Hepatocyte (in vitro differentiated cells): ENCODE measurements around the gene NBAS. TPM values are rescaled to one million over a fixed set of nuclear protein-coding genes. Genes with fewer than 3 reads are reported as not detected.
"Not testable (repeated sequence)": the region's sequence is repeated elsewhere in the genome, so short reads cannot be mapped to it uniquely, and the experiment has no call there.

ENCODE experiments used
- DNase-seq: peaks from one replicate; pipeline ENCODE4 v3.0.0-alpha.2; 2016; ENCODE audit warnings: low spot score
- H2AFZ ChIP-seq: fragments of 200-600 bp; sonication (generic); 2 replicates; pipeline ENCODE4 v1.6.0; 2016; ENCODE audit warnings: antibody characterized with exemption, mild to moderate bottlenecking
- H3K27ac ChIP-seq: fragments of 200-600 bp; sonication (generic); 2 replicates; pipeline ENCODE4 v1.5.1; 2016; ENCODE audit warnings: mild to moderate bottlenecking
- H3K27me3 ChIP-seq: fragments of 200-600 bp; sonication (generic); 2 replicates; pipeline ENCODE4 v1.6.1; 2016
- H3K36me3 ChIP-seq: fragments of 200-600 bp; sonication (generic); replicated peaks from 2 replicates; pipeline ENCODE4 v1.5.1; 2016; ENCODE audit warnings: low read depth; ENCODE audit not compliant: insufficient read depth
- H3K4me1 ChIP-seq: fragments of 200-600 bp; sonication (generic); 2 replicates; pipeline ENCODE4 v1.5.1; 2016; ENCODE audit warnings: mild to moderate bottlenecking, moderate library complexity; ENCODE audit not compliant: insufficient read depth
- H3K4me2 ChIP-seq: fragments of 200-600 bp; sonication (generic); 2 replicates; pipeline ENCODE4 v1.6.0; 2016
- H3K4me3 ChIP-seq: fragments of 200-600 bp; sonication (generic); 2 replicates; pipeline ENCODE4 v1.5.1; 2016; ENCODE audit warnings: mild to moderate bottlenecking
- H3K79me2 ChIP-seq: fragments of 200-600 bp; sonication (generic); 2 replicates; pipeline ENCODE4 v1.6.0; 2017; ENCODE audit warnings: mild to moderate bottlenecking
- H3K9me2 ChIP-seq: fragments of 200-600 bp; sonication (generic); replicated peaks from 2 replicates; pipeline ENCODE4 v1.6.0; 2017; ENCODE audit warnings: mild to moderate bottlenecking; ENCODE audit not compliant: insufficient read depth
- H3K9me3 ChIP-seq: fragments of 200-600 bp; sonication (generic); 2 replicates; pipeline ENCODE4 v1.5.1; 2016; ENCODE audit warnings: low read depth, mild to moderate bottlenecking
- H4K20me1 ChIP-seq: fragments of 200-600 bp; sonication (generic); 2 replicates; pipeline ENCODE4 v1.6.0; 2016; ENCODE audit warnings: mild to moderate bottlenecking; ENCODE audit not compliant: insufficient read depth, poor library complexity, severe bottlenecking
- EZH2 ChIP-seq: fragments of 200-600 bp; sonication (generic); IDR thresholded peaks from 2 replicates; pipeline ENCODE4 v1.6.1; 2016; ENCODE audit warnings: antibody characterized with exemption, mild to moderate bottlenecking, borderline replicate concordance
- EZH2phosphoT487 ChIP-seq: fragments of 200-600 bp; sonication (generic); IDR thresholded peaks from one replicate; pipeline ENCODE4 v1.6.1; 2018; ENCODE audit warnings: antibody characterized with exemption, mild to moderate bottlenecking, low read depth, moderate library complexity; ENCODE audit not compliant: unreplicated experiment, severe bottlenecking
- WGBS: methylation state at CpG from one replicate; pipeline ENCODE4 v1.1.6; 2016; ENCODE audit warnings: low lambda C conversion rate; ENCODE audit errors: missing lambda C conversion rate; 5-methylcytosine and 5-hydroxymethylcytosine counted together
- polyA plus RNA-seq: library from polyadenylated mRNA; unstranded; fragments of >200 nt; fragmentation: Nextera tagmentation; extraction: Ambion mirVana; gene quantifications from 2 replicates; pipeline ENCODE4 v1.2.1, GENCODE V29; 2016
- total RNA-seq: library from RNA; depleted of rRNA; stranded (reverse); fragments of >200 nt; gene quantifications from 2 replicates; pipeline ENCODE4 v1.2.3, GENCODE V29; 2014
- TF ChIP-seq, protein P1 (sequence below): fragments of 200-600 bp; sonication (generic); IDR thresholded peaks from 2 replicates; pipeline ENCODE4 v1.5.1; 2016; ENCODE audit warnings: antibody characterized with exemption, mild to moderate bottlenecking; ENCODE audit not compliant: poor library complexity

The NBAS gene
- total and polyA plus RNA-seq, 2 experiments from 2014 or later: 20.8 to 47.2 TPM

DNA sequence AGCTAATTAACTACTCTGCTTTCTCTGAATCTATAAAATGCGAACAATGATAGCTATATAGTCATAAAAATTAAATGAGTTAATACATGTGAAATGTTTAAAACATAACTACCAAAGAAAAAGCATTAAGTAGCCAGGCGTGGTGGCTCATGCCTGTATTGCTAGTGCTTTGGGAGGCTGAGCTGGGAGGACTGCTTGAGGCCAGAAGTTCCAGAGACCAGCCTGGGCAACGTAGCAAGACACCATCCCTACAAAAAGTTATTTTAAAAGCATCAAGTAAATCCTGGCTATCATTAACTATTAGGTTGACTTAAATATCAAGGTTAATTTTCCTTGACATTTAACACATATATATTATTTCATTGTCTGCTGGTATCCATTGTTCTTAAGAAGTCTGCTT is 152.4 kb downstream of the NBAS start:
- no peak for DNase-seq
- no peak overlapping the region for H3K4me3 ChIP-seq
- H3K4me2 ChIP-seq: no peak overlapping the region
- H4K20me1 ChIP-seq: no peaks in the 10 kb centered on the region
- TF ChIP-seq, protein P1, sequence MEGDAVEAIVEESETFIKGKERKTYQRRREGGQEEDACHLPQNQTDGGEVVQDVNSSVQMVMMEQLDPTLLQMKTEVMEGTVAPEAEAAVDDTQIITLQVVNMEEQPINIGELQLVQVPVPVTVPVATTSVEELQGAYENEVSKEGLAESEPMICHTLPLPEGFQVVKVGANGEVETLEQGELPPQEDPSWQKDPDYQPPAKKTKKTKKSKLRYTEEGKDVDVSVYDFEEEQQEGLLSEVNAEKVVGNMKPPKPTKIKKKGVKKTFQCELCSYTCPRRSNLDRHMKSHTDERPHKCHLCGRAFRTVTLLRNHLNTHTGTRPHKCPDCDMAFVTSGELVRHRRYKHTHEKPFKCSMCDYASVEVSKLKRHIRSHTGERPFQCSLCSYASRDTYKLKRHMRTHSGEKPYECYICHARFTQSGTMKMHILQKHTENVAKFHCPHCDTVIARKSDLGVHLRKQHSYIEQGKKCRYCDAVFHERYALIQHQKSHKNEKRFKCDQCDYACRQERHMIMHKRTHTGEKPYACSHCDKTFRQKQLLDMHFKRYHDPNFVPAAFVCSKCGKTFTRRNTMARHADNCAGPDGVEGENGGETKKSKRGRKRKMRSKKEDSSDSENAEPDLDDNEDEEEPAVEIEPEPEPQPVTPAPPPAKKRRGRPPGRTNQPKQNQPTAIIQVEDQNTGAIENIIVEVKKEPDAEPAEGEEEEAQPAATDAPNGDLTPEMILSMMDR: no peak
- TF ChIP-seq EZH2phosphoT487: no peak
- TF ChIP-seq EZH2: no peak
- no peak overlapping the region for H3K27ac ChIP-seq
- WGBS: 98% methylated on average over 3 of the region's 3 CpGs
- no peaks in the 10 kb centered on the region for H3K4me1 ChIP-seq
- H3K9me3 ChIP-seq: no peaks in the 10 kb centered on the region
- no peaks in the 10 kb centered on the region for H3K9me2 ChIP-seq
- no peak overlapping the region for H2AFZ ChIP-seq
- no peaks in the 10 kb centered on the region for H3K79me2 ChIP-seq
- H3K27me3 ChIP-seq: no peaks in the 10 kb centered on the region
- no peaks in the 10 kb centered on the region for H3K36me3 ChIP-seq

DNA sequence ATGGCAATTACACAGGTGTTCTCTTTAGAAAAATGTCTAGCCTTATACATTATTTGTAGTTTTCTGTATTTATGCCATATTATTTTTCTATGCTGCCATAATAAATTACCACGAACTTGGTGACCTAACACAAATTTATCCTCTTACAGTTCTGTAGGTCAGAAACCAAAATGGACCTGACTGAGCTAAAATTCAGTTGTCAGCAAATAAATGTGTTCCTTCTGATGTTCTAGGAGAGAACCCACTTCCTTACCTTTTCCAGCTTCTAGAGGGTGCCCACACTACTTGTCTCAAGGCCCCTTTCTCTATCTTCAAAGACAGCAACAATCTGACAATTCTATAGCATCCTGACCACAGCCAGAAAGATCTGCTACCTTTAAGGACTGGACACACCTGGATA is 153.5 kb downstream of the NBAS start:
- Histone ChIP-seq H2AFZ (no peak overlapping the region), H3K4me3 (no peak overlapping the region), H3K27ac (no peak overlapping the region), H4K20me1 (no peaks in the 10 kb centered on the region), H3K27me3 (no peaks in the 10 kb centered on the region), H3K9me3 (no peaks in the 10 kb centered on the region), H3K4me2 (no peak overlapping the region), H3K36me3 (no peaks in the 10 kb centered on the region), H3K79me2 (no peaks in the 10 kb centered on the region), H3K9me2 (no peaks in the 10 kb centered on the region), H3K4me1 (no peaks in the 10 kb centered on the region)
- DNase-seq: no peak
- 97% methylated on average over 1 of the region's 1 CpG for WGBS
- TF ChIP-seq, protein P1: no peak
- TF ChIP-seq EZH2phosphoT487: no peak

DNA sequence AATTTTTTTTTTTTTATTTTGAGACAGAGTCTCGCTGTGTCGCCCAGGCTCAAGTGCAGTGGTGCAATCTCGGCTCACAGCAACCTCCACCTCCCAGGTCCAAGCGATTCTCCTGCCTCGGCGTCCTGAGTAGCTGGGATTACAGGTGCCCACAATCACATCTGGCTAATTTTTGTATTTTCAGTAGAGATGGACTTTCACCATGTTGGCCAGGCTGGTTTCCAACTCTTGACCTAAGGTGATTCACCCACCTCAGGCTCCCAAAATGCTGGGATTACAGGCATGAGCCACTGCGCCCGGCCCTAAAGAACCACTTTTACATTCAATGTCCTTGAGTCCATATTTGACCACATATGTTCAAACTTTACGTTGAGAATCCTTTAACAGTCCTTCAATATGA is 156.6 kb downstream of the NBAS start:
- not testable (repeated sequence) for H3K79me2 ChIP-seq, DNase-seq, H3K27me3 ChIP-seq, H3K9me2 ChIP-seq, H3K27ac ChIP-seq, H4K20me1 ChIP-seq, H2AFZ ChIP-seq, H3K9me3 ChIP-seq, H3K4me2 ChIP-seq, H3K4me3 ChIP-seq, H3K36me3 ChIP-seq, H3K4me1 ChIP-seq
- WGBS: 98% methylated on average over 9 of the region's 9 CpGs

DNA sequence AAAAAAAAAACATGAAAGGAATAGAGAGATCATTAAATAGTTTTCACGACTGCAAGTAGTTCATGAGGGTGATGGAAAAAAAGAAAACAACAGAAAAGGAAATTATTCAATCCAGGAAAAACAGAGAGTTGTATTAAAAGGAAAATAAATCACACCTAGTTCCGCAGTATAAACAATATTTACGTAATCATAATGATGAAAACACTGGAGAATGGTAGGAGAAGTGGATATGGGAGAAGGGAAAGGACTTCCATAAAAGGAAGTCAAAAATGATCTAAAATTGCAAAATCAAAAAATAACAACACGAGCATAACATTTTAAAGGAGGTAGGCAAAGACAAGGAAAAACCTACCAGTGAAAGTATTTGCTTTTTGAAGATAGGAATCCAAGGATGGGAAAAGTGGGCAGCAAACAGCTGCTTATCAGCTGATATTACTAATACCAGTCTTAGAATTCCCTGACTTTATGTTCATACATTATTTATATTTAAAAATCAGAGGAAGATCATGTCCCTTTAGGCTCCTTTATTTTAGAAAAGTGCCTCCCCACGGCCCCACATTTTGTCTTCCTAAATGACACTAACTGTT is 160.8 kb downstream of the NBAS start:
- TF ChIP-seq, protein P1: no peak
- TF ChIP-seq EZH2phosphoT487: no peak
- TF ChIP-seq EZH2: no peak
- H3K4me2 ChIP-seq: no peak overlapping the region
- no peaks in the 10 kb centered on the region for H3K9me2 ChIP-seq
- no peaks in the 10 kb centered on the region for H3K27me3 ChIP-seq
- no peak for DNase-seq
- H3K9me3 ChIP-seq: no peaks in the 10 kb centered on the region
- no peaks in the 10 kb centered on the region for H3K4me1 ChIP-seq
- no peaks in the 10 kb centered on the region for H3K79me2 ChIP-seq
- no peaks in the 10 kb centered on the region for H3K36me3 ChIP-seq
- 95% methylated on average over 5 of the region's 5 CpGs for WGBS
- no peak overlapping the region for H3K4me3 ChIP-seq
- H3K27ac ChIP-seq: no peak overlapping the region
- no peaks in the 10 kb centered on the region for H4K20me1 ChIP-seq
- H2AFZ ChIP-seq: no peak overlapping the region
